DND-41 (cell line): ENCODE measurements around the gene DCAF15.

Source experiments
- ATAC-seq: fragments of 200-7000 bp; cut with Tn5 transposase; 3 replicates; pipeline ENCODE4 v1.9.1; 2021; ENCODE audit warnings: low read depth; ENCODE audit not compliant: insufficient read depth
- DNase-seq: peaks from one replicate; pipeline ENCODE4 v3.0.0-alpha.2; 2020
- H2AFZ ChIP-seq: 2 replicates; pipeline ENCODE4 v1.6.0; 2012; ENCODE audit warnings: low read depth, low read length
- H3K27ac ChIP-seq: 2 replicates; pipeline ENCODE4 v1.5.1; 2012; ENCODE audit warnings: low read length, inconsistent platforms
- H3K27me3 ChIP-seq: fragments of 200-600 bp; sonication (generic); 2 replicates; pipeline ENCODE4 v1.6.0; 2012; ENCODE audit warnings: low read length, mild to moderate bottlenecking, inconsistent platforms; ENCODE audit not compliant: insufficient read depth, poor library complexity
- H3K36me3 ChIP-seq: 2 replicates; pipeline ENCODE4 v1.5.1; 2012; ENCODE audit warnings: low read length, inconsistent platforms; ENCODE audit not compliant: insufficient read depth
- H3K4me1 ChIP-seq: 2 replicates; pipeline ENCODE4 v1.5.1; 2012; ENCODE audit warnings: mild to moderate bottlenecking, low read length; ENCODE audit not compliant: insufficient read depth
- H3K4me2 ChIP-seq: 2 replicates; pipeline ENCODE4 v1.6.0; 2012; ENCODE audit warnings: mild to moderate bottlenecking, moderate library complexity, low read length, inconsistent platforms; ENCODE audit not compliant: insufficient read depth
- H3K4me3 ChIP-seq, 2 experiments: fragments of 200-600 bp in 1 of 2; shearing (Covaris generic) in 1 of 2; 2 replicates each; pipeline ENCODE4 v1.5.1; 2012 to 2016; ENCODE audit warnings: inconsistent platforms in 2 of 2, low read length in 2 of 2, mild to moderate bottlenecking in 2 of 2, low read depth in 1 of 2, moderate library complexity in 1 of 2
- H3K79me2 ChIP-seq: 2 replicates; pipeline ENCODE4 v1.6.0; 2012; ENCODE audit warnings: low read length, inconsistent platforms; ENCODE audit not compliant: insufficient read depth
- H3K9ac ChIP-seq: 2 replicates; pipeline ENCODE4 v1.6.0; 2012; ENCODE audit warnings: low read depth, mild to moderate bottlenecking, inconsistent platforms, low read length, moderate library complexity
- H3K9me3 ChIP-seq: 2 replicates; pipeline ENCODE4 v1.5.1; 2012; ENCODE audit warnings: low read length, moderate library complexity, mild to moderate bottlenecking, inconsistent platforms; ENCODE audit not compliant: insufficient read depth, severe bottlenecking
- H4K20me1 ChIP-seq: 2 replicates; pipeline ENCODE4 v1.6.0; 2012; ENCODE audit warnings: low read length; ENCODE audit not compliant: insufficient read depth
- EZH2 ChIP-seq: IDR thresholded peaks from 3 replicates; pipeline ENCODE4 v1.6.1; 2012; ENCODE audit warnings: borderline replicate concordance, low read depth, mild to moderate bottlenecking, moderate library complexity, low read length, inconsistent platforms; ENCODE audit not compliant: severe bottlenecking
- TF ChIP-seq, protein P1 (sequence below): IDR thresholded peaks from 2 replicates; pipeline ENCODE4 v1.5.1; 2012; ENCODE audit warnings: borderline replicate concordance, low read length, moderate library complexity, mild to moderate bottlenecking; ENCODE audit not compliant: poor library complexity, severe bottlenecking; ENCODE audit errors: extremely low read depth

Gene DCAF15

DNA sequence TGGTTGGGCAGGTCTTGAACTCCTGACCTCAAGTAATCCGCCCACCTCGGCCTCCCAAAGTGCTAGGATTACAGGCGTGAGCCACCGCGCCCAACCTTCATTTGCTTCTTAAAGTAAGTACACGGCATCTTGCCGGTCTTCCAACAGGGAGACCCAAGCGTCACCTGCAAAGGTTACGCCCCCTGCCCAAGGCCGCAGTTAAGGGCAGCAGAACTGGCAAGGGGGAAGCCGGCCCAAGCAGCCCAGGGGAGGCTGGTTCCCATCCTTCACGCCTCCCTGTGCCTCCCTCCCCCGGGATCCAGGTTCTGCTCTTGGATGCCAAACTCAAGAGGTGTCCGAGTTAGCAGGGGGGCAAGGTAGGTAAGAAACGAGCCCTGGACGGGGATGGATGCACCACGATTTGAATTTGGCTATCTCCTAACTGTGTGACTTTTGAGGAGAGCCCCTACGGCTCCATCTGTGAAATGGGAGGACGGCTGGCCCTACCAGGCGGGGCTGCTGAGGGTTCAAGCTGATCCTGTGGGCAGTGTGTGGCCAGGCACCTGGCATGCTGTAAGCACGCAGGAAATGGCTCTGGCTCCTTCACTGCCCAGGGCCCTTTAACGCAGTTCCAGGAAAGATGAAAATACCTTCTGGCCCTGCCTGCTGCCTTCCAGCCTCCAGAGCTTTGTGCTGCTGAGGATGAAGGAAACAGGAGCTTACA is 44.8 kb downstream of the DCAF15 start:
- Histone ChIP-seq H3K36me3 (peaks cover 51% of the 10 kb centered on the region), H3K27ac (no peak overlapping the region), H3K4me1 (peaks cover 13% of the 10 kb centered on the region), H3K9ac (no peak overlapping the region), H3K27me3 (no peaks in the 10 kb centered on the region), H2AFZ (no peak overlapping the region), H4K20me1 (0 out of 2 replicates have a peak, but pooled peaks cover 5% of the 10 kb centered on the region), H3K4me3 (no peak overlapping the region), H3K9me3 (peaks cover 8% of the 10 kb centered on the region), H3K79me2 (peaks cover 66% of the 10 kb centered on the region), H3K4me2 (no peak overlapping the region)
- TF ChIP-seq, protein P1, sequence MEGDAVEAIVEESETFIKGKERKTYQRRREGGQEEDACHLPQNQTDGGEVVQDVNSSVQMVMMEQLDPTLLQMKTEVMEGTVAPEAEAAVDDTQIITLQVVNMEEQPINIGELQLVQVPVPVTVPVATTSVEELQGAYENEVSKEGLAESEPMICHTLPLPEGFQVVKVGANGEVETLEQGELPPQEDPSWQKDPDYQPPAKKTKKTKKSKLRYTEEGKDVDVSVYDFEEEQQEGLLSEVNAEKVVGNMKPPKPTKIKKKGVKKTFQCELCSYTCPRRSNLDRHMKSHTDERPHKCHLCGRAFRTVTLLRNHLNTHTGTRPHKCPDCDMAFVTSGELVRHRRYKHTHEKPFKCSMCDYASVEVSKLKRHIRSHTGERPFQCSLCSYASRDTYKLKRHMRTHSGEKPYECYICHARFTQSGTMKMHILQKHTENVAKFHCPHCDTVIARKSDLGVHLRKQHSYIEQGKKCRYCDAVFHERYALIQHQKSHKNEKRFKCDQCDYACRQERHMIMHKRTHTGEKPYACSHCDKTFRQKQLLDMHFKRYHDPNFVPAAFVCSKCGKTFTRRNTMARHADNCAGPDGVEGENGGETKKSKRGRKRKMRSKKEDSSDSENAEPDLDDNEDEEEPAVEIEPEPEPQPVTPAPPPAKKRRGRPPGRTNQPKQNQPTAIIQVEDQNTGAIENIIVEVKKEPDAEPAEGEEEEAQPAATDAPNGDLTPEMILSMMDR = no peak
- no peak for TF ChIP-seq EZH2
- ATAC-seq (no peak), DNase-seq (no peak)

DNA sequence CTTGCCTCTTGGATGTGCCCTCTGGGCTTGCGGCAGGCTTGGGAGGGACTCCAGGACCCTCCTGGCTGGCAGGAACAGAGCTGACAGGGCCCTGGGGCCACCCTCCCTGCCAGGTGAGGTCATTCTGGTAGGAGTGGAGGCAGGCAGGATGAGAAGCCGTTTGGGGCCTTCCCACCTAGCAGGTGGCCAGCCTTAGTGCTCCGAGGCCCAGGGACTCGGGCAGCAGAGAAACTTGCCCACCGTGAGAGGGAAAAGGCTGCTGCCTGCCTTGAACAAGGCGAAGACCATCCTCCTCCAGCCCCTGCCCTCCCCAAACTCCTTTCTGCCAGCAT is 45.3 kb downstream of the DCAF15 start:
- DNase-seq = no peak

DNA sequence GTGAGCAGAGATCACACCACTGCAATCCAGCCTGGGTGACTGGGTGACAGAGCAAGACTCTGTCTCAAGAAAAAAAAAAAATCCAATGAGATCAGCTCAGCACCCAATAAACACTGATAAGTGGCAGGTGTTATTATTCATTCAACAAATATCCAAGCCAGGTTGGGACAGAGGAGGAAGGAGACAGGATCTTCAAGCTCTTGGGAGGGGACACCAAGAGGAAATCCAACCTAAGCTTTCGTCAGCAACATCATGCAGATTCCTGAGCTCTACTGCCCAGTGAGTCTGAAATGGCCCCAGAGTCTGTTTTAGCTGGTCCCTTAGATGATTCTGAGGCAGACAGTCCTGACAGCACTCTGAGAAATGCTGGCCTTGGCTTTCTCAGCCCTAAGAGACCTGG is 46.1 kb downstream of the DCAF15 start:
- Histone ChIP-seq H3K9me3 (peaks cover 8% of the 10 kb centered on the region), H3K4me3 (no peak overlapping the region), H3K4me2 (no peak overlapping the region), H3K79me2 (peaks cover 59% of the 10 kb centered on the region), H3K27ac (no peak overlapping the region), H3K36me3 (peaks cover 39% of the 10 kb centered on the region), H3K9ac (no peak overlapping the region), H4K20me1 (0 out of 2 replicates have a peak, but pooled peaks cover 5% of the 10 kb centered on the region), H3K27me3 (no peaks in the 10 kb centered on the region), H3K4me1 (peaks cover 22% of the 10 kb centered on the region), H2AFZ (no peak overlapping the region)
- no peak for ATAC-seq
- no peak for DNase-seq
- no peak for TF ChIP-seq EZH2
- TF ChIP-seq, protein P1 = no peak

More for the DNA sequence above, 45.3 kb downstream of the DCAF15 start:
- Histone ChIP-seq H3K9ac (no peak overlapping the region), H3K4me3 (no peak overlapping the region), H3K4me2 (no peak overlapping the region), H2AFZ (no peak overlapping the region), H3K4me1 (peaks cover 18% of the 10 kb centered on the region), H3K79me2 (peaks cover 60% of the 10 kb centered on the region), H4K20me1 (0 out of 2 replicates have a peak, but pooled peaks cover 5% of the 10 kb centered on the region), H3K27me3 (no peaks in the 10 kb centered on the region), H3K36me3 (peaks cover 46% of the 10 kb centered on the region), H3K27ac (no peak overlapping the region), H3K9me3 (peaks cover 8% of the 10 kb centered on the region)
- no peak for ATAC-seq
- TF ChIP-seq, protein P1 = no peak
- no peak for TF ChIP-seq EZH2

DNA sequence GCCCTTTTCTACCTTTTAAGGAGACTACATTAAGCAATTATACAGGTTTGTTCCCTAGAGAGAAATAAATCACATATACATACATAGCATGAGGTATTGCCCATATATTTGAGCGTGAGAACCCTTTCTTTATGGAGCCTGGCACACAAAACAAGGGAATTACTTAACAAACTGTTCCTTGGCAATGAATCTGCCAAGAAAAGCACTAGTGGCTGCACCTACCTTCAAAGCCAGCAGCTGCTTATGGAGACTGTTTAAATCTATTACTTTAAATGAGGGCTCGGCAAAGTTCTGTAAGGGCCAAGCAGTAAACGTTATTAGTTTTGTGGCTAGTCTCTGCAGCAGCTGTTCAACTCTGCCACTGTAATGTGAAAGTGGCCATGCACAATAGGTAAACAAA is 46.8 kb downstream of the DCAF15 start:
- no peak for ATAC-seq
- no peak overlapping the region for H3K4me2 ChIP-seq
- no peak overlapping the region for H3K27ac ChIP-seq
- TF ChIP-seq, protein P1 = no peak
- TF ChIP-seq EZH2 = no peak
- H3K9ac ChIP-seq = no peak overlapping the region
- H3K4me1 ChIP-seq = peaks cover 26% of the 10 kb centered on the region
- H3K36me3 ChIP-seq = peaks cover 39% of the 10 kb centered on the region
- H4K20me1 ChIP-seq = 0 out of 2 replicates have a peak, but pooled peaks cover 5% of the 10 kb centered on the region
- H2AFZ ChIP-seq = no peak overlapping the region
- H3K27me3 ChIP-seq = no peaks in the 10 kb centered on the region
- peaks cover 56% of the 10 kb centered on the region for H3K79me2 ChIP-seq
- no peak for DNase-seq
- H3K9me3 ChIP-seq = peaks cover 8% of the 10 kb centered on the region
- no peak overlapping the region for H3K4me3 ChIP-seq
